MG63 (cell line): ENCODE data around the gene INSIG2. TPM values are rescaled to one million over a fixed set of nuclear protein-coding genes. Genes with fewer than 3 reads are reported as not detected.
"Not testable (repeated sequence)": the region's sequence is repeated elsewhere in the genome, so short reads cannot be mapped to it uniquely, and the experiment has no call there.

Source experiments
- DNase-seq: peaks from one replicate; pipeline ENCODE4 v3.0.0-alpha.2; 2020
- H3K27me3 ChIP-seq: fragments of 250-450 bp; sonication (Bioruptor Pico); 2 replicates; pipeline ENCODE4 v1.5.1; 2020; ENCODE audit warnings: mild to moderate bottlenecking, moderate library complexity
- H3K36me3 ChIP-seq: fragments of 250-450 bp; sonication (Bioruptor Pico); 2 replicates; pipeline ENCODE4 v1.5.1; 2020; ENCODE audit warnings: mild to moderate bottlenecking, moderate library complexity
- H3K4me3 ChIP-seq: fragments of 250-450 bp; sonication (Bioruptor Pico); 2 replicates; pipeline ENCODE4 v1.5.1; 2020; ENCODE audit warnings: mild to moderate bottlenecking, moderate library complexity
- H3K9me3 ChIP-seq: fragments of 250-450 bp; sonication (Bioruptor Pico); 2 replicates; pipeline ENCODE4 v1.5.1; 2020; ENCODE audit warnings: mild to moderate bottlenecking, moderate library complexity
- total RNA-seq: library from RNA; depleted of rRNA; stranded (reverse); fragments of >200 nt; shearing (Covaris generic); gene quantifications from 2 replicates; pipeline ENCODE4 v1.2.3, GENCODE V29; 2014; ENCODE audit warnings: low replicate concordance

Gene INSIG2
- total RNA-seq, 1 experiment from 2014 or later = 7.7 TPM

DNA sequence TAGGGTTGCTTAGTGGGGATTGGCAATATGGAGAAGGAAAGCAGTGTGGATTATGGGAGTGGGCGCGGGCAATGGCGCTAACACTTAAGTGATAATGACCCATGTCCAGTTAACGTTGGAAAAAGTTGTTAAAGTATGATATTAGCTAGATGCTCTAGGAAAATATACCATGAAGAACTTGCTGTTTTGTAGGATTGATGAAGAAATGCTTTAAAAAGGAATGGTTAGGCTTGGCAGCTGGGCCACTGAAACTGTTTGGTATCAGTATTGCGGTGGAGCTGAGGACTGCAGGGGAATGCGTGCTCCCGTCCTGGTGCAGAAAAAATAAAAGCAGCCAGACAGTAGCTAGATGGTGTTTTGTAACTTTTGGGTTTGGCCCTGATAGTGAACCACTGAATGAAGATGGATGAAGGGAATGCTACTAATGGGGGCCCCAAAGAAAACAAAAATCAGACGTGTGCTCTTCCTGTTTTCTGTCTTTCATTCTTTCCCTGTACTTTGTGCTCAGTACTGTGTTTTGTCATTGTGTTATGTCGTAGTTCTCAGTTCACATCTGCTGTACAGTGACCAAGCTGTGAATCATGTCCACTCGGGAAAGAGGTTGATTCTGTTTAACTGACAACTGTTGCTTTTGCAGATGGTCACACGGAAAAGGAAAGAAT, 999 bp downstream of the INSIG2 start:
- H3K4me3 ChIP-seq = peak overlapping the region; percentile 77
- H3K27me3 ChIP-seq = no peaks in the 10 kb centered on the region
- H3K9me3 ChIP-seq = no peaks in the 10 kb centered on the region
- DNase-seq = peak; percentile 30
- H3K36me3 ChIP-seq = no peaks in the 10 kb centered on the region

GRCh38 chr2:118090387-118091139, 2.3 kb downstream of the INSIG2 start:
- H3K4me3 ChIP-seq = peak overlapping the region; percentile 77
- no peaks in the 10 kb centered on the region for H3K36me3 ChIP-seq
- DNase-seq = no peak
- no peaks in the 10 kb centered on the region for H3K27me3 ChIP-seq
- H3K9me3 ChIP-seq = no peaks in the 10 kb centered on the region

GRCh38 chr2:118091140-118091478, 2.8 kb downstream of the INSIG2 start:
- H3K36me3 ChIP-seq = no peaks in the 10 kb centered on the region
- no peak overlapping the region for H3K4me3 ChIP-seq
- DNase-seq = no peak
- no peaks in the 10 kb centered on the region for H3K27me3 ChIP-seq
- no peaks in the 10 kb centered on the region for H3K9me3 ChIP-seq

DNA sequence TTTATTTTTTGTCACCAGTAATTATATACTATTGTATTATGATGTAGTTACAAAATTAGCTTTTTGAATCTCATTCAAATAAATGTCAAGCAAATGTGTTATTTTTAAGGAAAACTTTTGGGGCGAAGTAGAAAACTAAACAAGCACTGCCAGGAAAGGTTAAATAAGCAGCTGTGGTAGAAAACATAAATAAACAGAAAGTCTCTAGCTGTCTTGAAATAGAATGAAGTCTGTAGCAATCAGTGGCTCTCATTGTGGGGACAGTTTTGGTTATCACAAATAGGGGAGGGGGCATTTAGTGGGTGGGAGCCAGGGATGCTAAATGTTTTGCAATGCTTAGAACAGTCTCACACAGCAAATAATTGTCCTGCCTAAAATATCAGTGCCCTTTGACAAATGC, 3.4 kb downstream of the INSIG2 start:
- no peaks in the 10 kb centered on the region for H3K27me3 ChIP-seq
- no peak for DNase-seq
- peaks cover 2% of the 10 kb centered on the region; the same call in 1 of the 2 replicates for H3K36me3 ChIP-seq
- H3K9me3 ChIP-seq = no peaks in the 10 kb centered on the region
- H3K4me3 ChIP-seq = no peak overlapping the region

- DNase-seq, H3K27me3 ChIP-seq: not testable (repeated sequence)
Measured at GRCh38 chr2:118094102-118094501, 5.8 kb downstream of the INSIG2 start.

GRCh38 chr2:118094503-118094902, 6.2 kb downstream of the INSIG2 start:
- Histone ChIP-seq H3K9me3 (no peaks in the 10 kb centered on the region), H3K36me3 (peaks cover 16% of the 10 kb centered on the region), H3K27me3 (no peaks in the 10 kb centered on the region), H3K4me3 (no peak overlapping the region)
- DNase-seq = no peak

More at GRCh38 chr2:118094102-118094501, 5.8 kb downstream of the INSIG2 start:
- peaks cover 16% of the 10 kb centered on the region for H3K36me3 ChIP-seq
- H3K9me3 ChIP-seq, H3K4me3 ChIP-seq: not testable (repeated sequence)

GRCh38 chr2:118095610-118096009, 7.3 kb downstream of the INSIG2 start:
- no peak for DNase-seq
- Histone ChIP-seq H3K36me3 (peaks cover 16% of the 10 kb centered on the region), H3K9me3 (no peaks in the 10 kb centered on the region), H3K27me3 (no peaks in the 10 kb centered on the region), H3K4me3 (no peak overlapping the region)

DNA sequence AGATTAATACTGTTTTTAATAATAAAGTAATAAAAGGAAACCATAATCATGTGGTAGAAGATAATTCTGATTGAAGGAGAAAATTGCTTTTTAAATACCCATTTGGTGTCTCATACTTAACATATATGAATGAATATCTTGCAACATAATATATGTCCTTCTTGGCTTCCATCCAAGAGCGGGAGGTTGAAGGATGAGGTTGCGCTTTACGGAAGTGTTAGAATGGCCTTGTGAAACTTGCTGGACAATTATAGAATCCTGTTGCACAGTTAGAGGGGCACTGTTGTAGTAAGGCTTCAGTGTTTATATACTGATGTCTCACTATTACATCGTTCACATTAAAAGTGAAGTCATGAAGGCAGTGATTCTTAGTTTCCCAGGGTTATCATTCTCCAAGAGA, 9.4 kb downstream of the INSIG2 start:
- no peak for DNase-seq
- no peaks in the 10 kb centered on the region for H3K27me3 ChIP-seq

GRCh38 chr2:118098307-118099030, 10.2 kb downstream of the INSIG2 start:
- DNase-seq = no peak
- H3K4me3 ChIP-seq = no peak overlapping the region
- no peaks in the 10 kb centered on the region for H3K27me3 ChIP-seq
- H3K9me3 ChIP-seq = no peaks in the 10 kb centered on the region
- H3K36me3 ChIP-seq = peaks cover 25% of the 10 kb centered on the region

More for the DNA sequence above, 9.4 kb downstream of the INSIG2 start:
- H3K36me3 ChIP-seq = peaks cover 20% of the 10 kb centered on the region
- H3K4me3 ChIP-seq = no peak overlapping the region
- H3K9me3 ChIP-seq = no peaks in the 10 kb centered on the region

GRCh38 chr2:118102433-118103082, 14.3 kb downstream of the INSIG2 start:
- no peaks in the 10 kb centered on the region for H3K27me3 ChIP-seq
- H3K36me3 ChIP-seq = peaks cover 44% of the 10 kb centered on the region
- H3K9me3 ChIP-seq = no peaks in the 10 kb centered on the region
- H3K4me3 ChIP-seq = no peak overlapping the region
- DNase-seq = no peak

DNA sequence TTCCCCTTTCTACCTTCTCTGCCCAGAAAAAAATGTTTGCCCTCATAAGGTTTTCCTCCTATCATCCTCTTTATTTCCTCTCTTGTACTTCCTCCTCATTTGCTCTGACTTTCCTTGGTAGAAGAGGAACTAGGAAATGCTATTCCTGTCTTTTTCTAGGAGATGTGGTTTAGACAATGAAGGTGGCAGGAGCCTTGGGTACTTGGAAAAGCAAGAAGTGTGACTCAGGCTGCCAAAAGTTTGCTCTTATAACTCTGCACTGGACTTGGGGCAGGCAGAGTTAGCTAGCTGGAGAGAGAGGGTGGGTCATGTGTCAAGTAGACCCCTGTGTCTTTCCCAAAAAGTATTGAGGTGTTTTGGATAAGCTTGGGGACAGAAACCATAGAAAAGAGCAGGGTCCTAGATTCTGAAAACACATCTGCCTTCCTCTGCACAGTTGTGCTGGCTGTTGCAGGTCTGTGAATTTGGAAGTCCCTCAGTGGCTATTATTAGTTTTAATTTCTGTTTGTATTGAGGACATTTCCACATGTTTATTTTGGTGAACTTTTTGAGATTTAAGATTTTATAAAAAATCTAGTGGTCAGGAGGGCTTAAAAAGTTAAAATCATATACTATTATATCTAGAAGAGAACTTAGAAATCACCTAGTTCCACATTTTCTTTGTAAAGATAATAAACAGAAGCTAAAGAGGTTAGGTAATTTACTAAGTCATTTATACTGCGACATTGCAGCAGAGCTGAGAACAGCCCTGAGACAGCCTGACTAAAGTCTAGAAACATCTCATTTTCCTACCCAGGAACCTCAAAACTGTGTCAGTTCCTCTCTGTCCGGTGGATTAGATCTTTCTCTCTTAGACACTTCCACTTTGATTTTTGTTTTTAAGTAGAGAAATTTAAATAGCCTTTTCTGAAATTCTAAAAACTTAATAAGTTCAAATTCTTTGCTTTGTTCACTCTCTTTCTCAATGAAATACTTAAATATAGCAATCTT, 16.0 kb downstream of the INSIG2 start:
- Histone ChIP-seq H3K27me3 (no peaks in the 10 kb centered on the region), H3K36me3 (peaks cover 50% of the 10 kb centered on the region), H3K4me3 (no peak overlapping the region), H3K9me3 (no peaks in the 10 kb centered on the region)
- no peak for DNase-seq

GRCh38 chr2:118105497-118105896, 17.2 kb downstream of the INSIG2 start:
- Histone ChIP-seq H3K4me3 (no peak overlapping the region), H3K9me3 (no peaks in the 10 kb centered on the region; the same call in 1 of the 2 replicates), H3K36me3 (peaks cover 60% of the 10 kb centered on the region), H3K27me3 (no peaks in the 10 kb centered on the region)
- no peak for DNase-seq

DNA sequence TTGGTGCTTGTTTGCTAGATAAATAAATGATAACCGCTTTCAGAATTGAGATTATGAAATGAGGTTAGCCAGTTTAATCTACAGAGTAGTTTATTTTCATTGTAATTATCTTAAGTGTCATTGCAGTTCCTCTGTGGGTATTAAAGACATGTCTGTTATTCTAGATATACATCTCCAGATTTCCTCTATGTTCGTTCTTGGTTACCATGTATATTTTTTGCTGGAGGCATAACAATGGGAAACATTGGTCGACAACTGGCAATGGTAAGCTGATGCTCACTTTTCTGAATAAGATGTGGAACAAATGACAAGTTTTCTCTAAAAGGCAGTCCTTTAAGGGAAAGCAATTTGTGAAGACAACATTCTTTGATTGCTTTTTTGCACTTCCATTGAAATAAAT, 18.7 kb downstream of the INSIG2 start:
- no peak overlapping the region for H3K4me3 ChIP-seq
- peaks cover 62% of the 10 kb centered on the region for H3K36me3 ChIP-seq
- no peaks in the 10 kb centered on the region; the same call in 1 of the 2 replicates for H3K9me3 ChIP-seq
- no peaks in the 10 kb centered on the region for H3K27me3 ChIP-seq
- DNase-seq = no peak

DNA sequence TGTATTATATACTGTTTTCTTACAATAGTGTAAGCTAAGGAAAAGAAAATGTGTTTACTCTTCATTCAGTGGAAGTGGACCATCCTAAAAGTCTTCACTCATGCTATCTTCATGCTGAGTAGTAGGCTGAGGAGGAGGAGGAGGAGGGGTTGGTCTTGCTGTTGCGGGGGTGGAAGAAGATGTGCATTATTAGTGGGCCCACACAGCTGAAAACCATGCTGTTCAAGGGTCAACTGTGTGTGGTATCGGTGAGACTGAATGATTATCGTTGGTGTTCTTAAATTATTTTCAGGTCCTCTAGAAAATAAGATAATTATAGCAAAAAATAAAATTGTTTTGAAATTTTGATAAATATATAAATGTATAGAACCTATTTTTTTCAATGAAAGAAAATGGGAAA, 22.0 kb downstream of the INSIG2 start:
- H3K4me3 ChIP-seq = no peak overlapping the region

DNA sequence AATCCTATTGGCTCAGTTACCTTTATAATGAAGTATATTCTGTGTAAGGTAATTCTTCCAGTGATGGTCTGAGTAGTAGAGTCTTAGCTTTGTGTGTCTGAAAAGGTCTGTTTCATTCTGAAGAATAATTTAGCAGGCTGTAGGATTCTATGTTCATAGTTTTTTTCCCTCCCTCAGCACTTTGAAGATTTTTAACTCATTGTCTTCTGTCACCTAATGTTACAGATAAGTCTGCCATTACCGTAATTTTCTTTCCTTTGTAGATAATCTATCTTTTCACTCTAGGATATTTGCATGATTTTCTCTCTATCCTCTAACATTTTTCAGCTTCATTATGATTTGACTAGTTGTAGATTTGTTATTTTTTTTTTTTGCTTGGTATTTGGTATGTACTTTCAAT, 22.7 kb downstream of the INSIG2 start:
- Histone ChIP-seq H3K27me3 (no peaks in the 10 kb centered on the region), H3K9me3 (no peaks in the 10 kb centered on the region; the same call in 1 of the 2 replicates), H3K4me3 (no peak overlapping the region), H3K36me3 (peaks cover 42% of the 10 kb centered on the region)
- DNase-seq = no peak

More for the DNA sequence above, 22.0 kb downstream of the INSIG2 start:
- Histone ChIP-seq H3K27me3 (no peaks in the 10 kb centered on the region), H3K36me3 (peaks cover 45% of the 10 kb centered on the region), H3K9me3 (no peaks in the 10 kb centered on the region; the same call in 1 of the 2 replicates)
- no peak for DNase-seq
